GM12878 (cell line): ENCODE data around the gene LRSAM1. TPM values are rescaled to one million over a fixed set of nuclear protein-coding genes. Genes with fewer than 3 reads are reported as not detected.
A peak's percentile ranks its signal among the peaks of the same experiment; 100 is the strongest.

Source experiments
- ATAC-seq: fragments of 200-7000 bp; cut with Tn5 transposase; 3 replicates; pipeline ENCODE4 v1.9.1; 2020; ENCODE audit warnings: mild to moderate bottlenecking, moderate library complexity
- BruUV-seq: library from RNA; stranded (reverse); fragments of 400-500 nt; replicated peaks from 2 replicates; lab custom pipeline; 2021; lab: Mats Ljungman, UMichigan
- CTCF ChIA-PET: fragments of 300-600 bp; sonication (Branson Sonifier 250); formaldehyde crosslinking; extraction: SDS; loops from one replicate; lab custom pipeline; 2021; ENCODE audit warnings: inconsistent platforms; lab: Yijun Ruan, JAX
- POLR2A ChIA-PET: fragments of 350-600 bp; formaldehyde crosslinking; extraction: SDS; loops from one replicate; lab custom pipeline; 2021; ENCODE audit warnings: inconsistent platforms; lab: Charles Lee
- RAD21 ChIA-PET: fragments of 300-600 bp; sonication (Branson Sonifier 250); formaldehyde crosslinking; loops from one replicate; lab custom pipeline; 2023; ENCODE audit warnings: antibody characterized with exemption; ENCODE audit not compliant: unreplicated experiment; lab: Charles Lee
- SMC1A ChIA-PET: fragments of 300-600 bp; sonication (Branson Sonifier 250); formaldehyde crosslinking; loops from one replicate; lab custom pipeline; 2023; ENCODE audit not compliant: unreplicated experiment, uncharacterized antibody; lab: Charles Lee
- DNase-seq: peaks from one replicate; pipeline ENCODE4 v3.0.0-alpha.2; 2011; ENCODE audit warnings: low read depth, low spot score
- FAIRE-seq: peaks from 3 replicates; lab custom pipeline; 2011; peaks lifted over from hg19 to GRCh38; lab: Jason Lieb, UNC
- H2AFZ ChIP-seq: 2 replicates; pipeline ENCODE4 v1.6.0; 2011; ENCODE audit warnings: low read depth, low read length, control low read depth; ENCODE audit not compliant: control insufficient read depth
- H3K27ac ChIP-seq: 2 replicates; pipeline ENCODE4 v1.5.1; 2011; ENCODE audit warnings: control low read depth; ENCODE audit not compliant: control insufficient read depth, insufficient read depth
- H3K27me3 ChIP-seq, 2 experiments: replicated peaks in 1 of 2; 2 replicates each; pipeline versions ENCODE4 v1.6.0 to v1.6.1; 2011; ENCODE audit warnings: low read length in 1 of 2; ENCODE audit not compliant: control insufficient read depth in 2 of 2, insufficient read depth in 2 of 2
- H3K36me3 ChIP-seq, 2 experiments: 2 replicates each; pipeline ENCODE4 v1.5.1; 2011; ENCODE audit warnings: low read length in 1 of 2; ENCODE audit not compliant: control insufficient read depth in 2 of 2, insufficient read depth in 2 of 2
- H3K4me1 ChIP-seq: 2 replicates; pipeline ENCODE4 v1.6.1; 2011; ENCODE audit warnings: mild to moderate bottlenecking, low read length, moderate library complexity, mixed read lengths; ENCODE audit not compliant: control insufficient read depth, insufficient read depth
- H3K4me2 ChIP-seq: 2 replicates; pipeline ENCODE4 v1.6.0; 2011; ENCODE audit warnings: control low read depth; ENCODE audit not compliant: control insufficient read depth, insufficient read depth
- H3K4me3 ChIP-seq: fragments of 200-600 bp; sonication (generic); 2 replicates; pipeline ENCODE4 v1.5.1; 2016
- H3K79me2 ChIP-seq: 2 replicates; pipeline ENCODE4 v1.6.0; 2011; ENCODE audit warnings: low read length; ENCODE audit not compliant: control insufficient read depth, insufficient read depth
- H3K9ac ChIP-seq: 2 replicates; pipeline ENCODE4 v1.8.0; 2011; ENCODE audit warnings: low read length, control low read depth, mixed read lengths; ENCODE audit not compliant: control insufficient read depth, insufficient read depth
- H3K9me3 ChIP-seq: replicated peaks from 3 replicates; pipeline ENCODE4 v1.5.1; 2011; ENCODE audit warnings: mild to moderate bottlenecking, low read length; ENCODE audit not compliant: control insufficient read depth, insufficient read depth
- H4K20me1 ChIP-seq: 2 replicates; pipeline ENCODE4 v1.6.0; 2011; ENCODE audit not compliant: control insufficient read depth, insufficient read depth
- BHLHE40 ChIP-seq, 2 experiments: fragments of 450-650 bp in 1 of 2; IDR thresholded peaks; 2 replicates each; pipeline ENCODE4 v1.6.1; 2011 to 2017; ENCODE audit warnings: low read depth in 2 of 2, borderline replicate concordance in 1 of 2, improper control_type of control experiment in 1 of 2, low read length in 1 of 2, mild to moderate bottlenecking in 1 of 2
- CBX5 ChIP-seq: sonication (generic); IDR thresholded peaks from 2 replicates; pipeline ENCODE4 v1.6.1; 2016; ENCODE audit warnings: low read depth, moderate library complexity, mild to moderate bottlenecking, inconsistent platforms
- EP300 ChIP-seq, 2 experiments: fragments of 150-350 bp in 1 of 2; IDR thresholded peaks; 2 replicates each; pipeline ENCODE4 v1.6.1; 2011 to 2012; ENCODE audit warnings: low read depth in 2 of 2, low read length in 2 of 2, borderline replicate concordance in 1 of 2, improper control_type of control experiment in 1 of 2, inconsistent platforms in 1 of 2; ENCODE audit not compliant: control insufficient read depth in 1 of 2
- IKZF1 ChIP-seq: fragments of 450-650 bp; conservative IDR thresholded peaks from 2 replicates; pipeline ENCODE4 v1.6.1; 2017; ENCODE audit warnings: antibody characterized with exemption, mild to moderate bottlenecking
- IKZF2 ChIP-seq, 2 experiments: fragments of 450-650 bp; IDR thresholded peaks; 2 replicates each; pipeline ENCODE4 v1.6.1; 2017; ENCODE audit warnings: mild to moderate bottlenecking in 2 of 2, moderate library complexity in 2 of 2
- MYB ChIP-seq: fragments of 150-350 bp; IDR thresholded peaks from 2 replicates; pipeline ENCODE4 v1.6.1; 2014; ENCODE audit warnings: mild to moderate bottlenecking, low read depth, low read length, borderline replicate concordance
- NR2F1 ChIP-seq: fragments of 450-650 bp; conservative IDR thresholded peaks from 2 replicates; pipeline ENCODE4 v1.6.1; 2017; ENCODE audit warnings: mild to moderate bottlenecking
- RAD21 ChIP-seq: IDR thresholded peaks from 2 replicates; pipeline ENCODE4 v1.6.1; 2011; ENCODE audit warnings: mild to moderate bottlenecking, low read depth, low read length, moderate library complexity; ENCODE audit not compliant: insufficient read depth
- RELB ChIP-seq: fragments of 450-650 bp; IDR thresholded peaks from 2 replicates; pipeline ENCODE4 v1.6.1; 2017; ENCODE audit warnings: low read depth, mild to moderate bottlenecking, moderate library complexity
- RUNX3 ChIP-seq: IDR thresholded peaks from 2 replicates; pipeline ENCODE4 v1.6.1; 2012; ENCODE audit warnings: low read length, inconsistent platforms
- SPI1 ChIP-seq: IDR thresholded peaks from 2 replicates; pipeline ENCODE4 v1.6.1; 2011; ENCODE audit warnings: low read depth, mild to moderate bottlenecking, low read length, moderate library complexity, borderline replicate concordance; ENCODE audit not compliant: insufficient read depth
- SREBF2 ChIP-seq: IDR thresholded peaks from 2 replicates; pipeline ENCODE4 v1.6.1; 2012; ENCODE audit warnings: mild to moderate bottlenecking, low read length
- WGBS: methylation state at CpG from one replicate; pipeline ENCODE4 v1.1.6; 2016; ENCODE audit warnings: low lambda C conversion rate; ENCODE audit not compliant: insufficient replicate concordance, insufficient coverage; ENCODE audit errors: missing lambda C conversion rate; 5-methylcytosine and 5-hydroxymethylcytosine counted together
- in situ Hi-C: fragments of 300-500 bp; cut with MboI; formaldehyde crosslinking; loops from 9 replicates; pipeline ENCODE4 v1.14.3; 2018; ENCODE audit warnings: mixed read lengths
- intact Hi-C: fragments of 100-400 bp; cut with micrococcal nuclease; formaldehyde crosslinking; loops from one replicate; pipeline ENCODE4 v1.14.2; 2022; ENCODE audit not compliant: unreplicated experiment
- polyA plus RNA-seq, 11 experiments: library from polyadenylated mRNA; depleted of rRNA in 4 of 11; unstranded in 6 of 11; stranded (reverse) in 5 of 11; fragments of >200 nt; fragmentation: Nextera tagmentation in 4 of 11; fragmentation: Illumina TruSeq in 1 of 11; extraction: Ambion mirVana in 4 of 11; extraction: Trizol in 1 of 11; gene quantifications; 1 replicate in 1 of 11; 2 replicates in 10 of 11; pipeline versions ENCODE4 v1.2.1 to v1.2.3, GENCODE V29; 2011 to 2016; ENCODE audit warnings: inconsistent platforms in 2 of 11, missing spikeins in 2 of 11, low read depth in 1 of 11
- total RNA-seq, 4 experiments: library from RNA; depleted of rRNA in 3 of 4; stranded (reverse); fragments of >200 nt in 3 of 4; fragmentation: Illumina TruSeq in 1 of 4; extraction: Trizol in 1 of 4; gene quantifications; 2 replicates each; pipeline versions ENCODE4 v1.2.1 to v1.2.3, GENCODE V29; 2013 to 2021

Gene LRSAM1
- total and polyA plus RNA-seq, 10 of the 15 experiments (the other 5 are each of a cell fraction or from before 2014, with no cell fraction given): 0.14 to 23.4 (median 11.7) TPM

DNA sequence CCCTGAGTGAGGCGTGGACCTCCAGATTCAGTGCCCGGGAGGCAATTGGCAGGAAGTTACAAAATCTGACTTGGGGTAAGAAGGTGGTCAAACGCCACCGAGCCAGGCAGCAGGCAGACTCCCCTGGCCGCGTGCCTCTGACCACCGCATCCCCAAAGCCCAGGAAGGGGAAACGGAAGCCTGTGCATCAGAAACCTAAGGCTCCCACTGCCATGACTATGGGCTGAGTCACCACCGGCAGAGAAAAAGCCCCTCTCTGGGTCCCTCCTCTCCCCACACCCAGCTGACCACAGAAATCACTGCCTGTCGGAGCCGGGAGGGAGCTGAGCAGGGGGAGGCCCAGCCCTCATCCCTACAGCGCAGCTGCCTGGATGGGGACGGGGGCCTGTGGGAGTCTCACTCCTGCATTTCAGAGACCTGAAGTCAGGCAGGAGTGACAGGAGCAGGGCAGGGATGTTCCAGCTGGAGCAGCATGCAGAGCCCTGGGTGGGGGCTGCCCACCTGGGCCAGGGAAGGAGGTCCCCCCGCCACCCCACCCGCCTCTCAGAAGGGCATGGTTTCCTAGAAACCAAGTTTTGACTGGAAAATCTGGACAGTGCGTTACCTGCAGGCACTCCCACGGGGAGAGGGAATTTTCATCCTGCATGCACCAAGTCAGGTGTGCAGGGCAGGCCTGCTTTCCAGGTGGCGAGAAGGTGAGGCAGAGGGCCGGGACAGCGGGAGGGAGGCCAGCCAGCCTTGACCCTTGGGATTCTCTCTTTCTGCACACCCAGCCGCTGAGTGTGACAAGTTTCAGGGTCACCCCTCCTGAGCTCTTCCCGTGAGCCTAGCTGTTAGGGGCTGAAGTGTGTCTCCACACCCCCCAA lies 68.2 kb downstream of the LRSAM1 start:
- H3K79me2 ChIP-seq: no peaks in the 10 kb centered on the region
- no peak overlapping the region for H2AFZ ChIP-seq
- BruUV-seq: no TSS peak
- ChIA-PET CTCF (interaction anchor here (0.5 to 2.3 kb wide), 5 partner anchors 15 to 553 kb away, joined by 3 to 7 read pairs (median 4); no protein-coding TSS in a partner anchor), POLR2A (interaction anchor here (0.6 to 1.3 kb wide), 7 partner anchors 21 to 1173 kb away, joined by 3 to 6 read pairs (median 3); partner anchors contain the start of gene TOR2A), RAD21 (interaction anchor here (1.1 to 1.6 kb wide), 3 partner anchors 9 to 215 kb away, joined by 3 to 6 read pairs (median 3); partner anchors contain the start of gene TOR2A), SMC1A (interaction anchor here (1.3 kb wide), 2 partner anchors 9 to 66 kb away, joined by 3 to 6 read pairs; no protein-coding TSS in a partner anchor)
- H3K4me3 ChIP-seq: no peak overlapping the region
- H3K4me2 ChIP-seq: peak overlapping the region; percentile 25; the same call in 1 of the 2 replicates
- H3K9me3 ChIP-seq: peaks cover 12% of the 10 kb centered on the region; the same call in 2 of the 3 replicates
- TF ChIP-seq BHLHE40 (IDR thresholded peaks at IDR 0.05; ENCODE audit: borderline replicate concordance in 1 of 2, low read depth in 2 of 2, low read length in 1 of 2): 0 out of 4 replicates have a peak, but pooled peaks of 1 of the 2 experiments have one; percentile 19
- TF ChIP-seq MYB: no peak
- peak; percentile 28; the same call in 1 of the 2 replicates for TF ChIP-seq IKZF1
- peak in 1 of 2 experiments; percentile 25; a peak in 1 of 4 replicates for TF ChIP-seq EP300 (IDR thresholded peaks at IDR 0.05; ENCODE audit: borderline replicate concordance in 1 of 2, control insufficient read depth in 1 of 2, low read depth in 2 of 2, low read length in 2 of 2)
- TF ChIP-seq RAD21: no peak
- TF ChIP-seq RELB: peak; percentile 21; the same call in 1 of the 2 replicates
- no peak for TF ChIP-seq CBX5
- TF ChIP-seq NR2F1: 0 out of 2 replicates have a peak, but pooled peaks have one; percentile 11
- TF ChIP-seq SREBF2: no peak
- TF ChIP-seq SPI1: peak; percentile 4; the same call in 1 of the 2 replicates
- TF ChIP-seq RUNX3: peak; percentile 59
- peak in 1 of 2 experiments; percentile 45; a peak in 1 of 4 replicates for TF ChIP-seq IKZF2 (IDR thresholded peaks at IDR 0.05)
- ATAC-seq: peak; percentile 87
- no peaks in the 10 kb centered on the region for H3K27me3 ChIP-seq
- peaks cover 13% of the 10 kb centered on the region for H3K4me1 ChIP-seq
- no peak for FAIRE-seq
- no peak overlapping the region for H3K27ac ChIP-seq
- intact Hi-C loops: no loop called here
- H3K36me3 ChIP-seq: no peaks in the 10 kb centered on the region
- in situ Hi-C loops: no loop called here
- WGBS: 42% methylated on average over 22 of the region's 22 CpGs
- no peak overlapping the region for H3K9ac ChIP-seq
- DNase-seq: peak; percentile 19
- H4K20me1 ChIP-seq: no peaks in the 10 kb centered on the region
